ENCODE results near the gene LMO2.
A peak's percentile ranks its signal among the peaks of the same experiment; 100 is the strongest.

The LMO2 gene

GRCh38 chr11:33913991-33914390, 22.1 kb upstream of the LMO2 start:
- no peak for DNase-seq (ENCODE audit: low read depth in 2 of 2)

- DNase-seq (ENCODE audit: low read depth in 2 of 2): no peak
These were observed 20.8 kb upstream of the LMO2 start for GRCh38 chr11:33912405-33913361.

- DNase-seq (ENCODE audit: low read depth in 2 of 2): no peak
These were observed 19.1 kb upstream of the LMO2 start for GRCh38 chr11:33910958-33911339.

GRCh38 chr11:33910296-33910957, 18.6 kb upstream of the LMO2 start:
- DNase-seq (ENCODE audit: low read depth in 2 of 2): no peak

GRCh38 chr11:33909552-33909951, 17.7 kb upstream of the LMO2 start:
- no peak for DNase-seq (ENCODE audit: low read depth in 2 of 2)

- no peak for DNase-seq (ENCODE audit: low read depth in 2 of 2)
These were observed 17.3 kb upstream of the LMO2 start for GRCh38 chr11:33909150-33909549.

- no peak for DNase-seq (ENCODE audit: low read depth in 2 of 2)
These were observed 15.5 kb upstream of the LMO2 start for GRCh38 chr11:33907421-33907820.

- no peak for DNase-seq (ENCODE audit: low read depth in 2 of 2)
These were observed 14.8 kb upstream of the LMO2 start for GRCh38 chr11:33906484-33907186.

GRCh38 chr11:33904102-33904501, 12.2 kb upstream of the LMO2 start:
- no peak for DNase-seq (ENCODE audit: low read depth in 2 of 2)

GRCh38 chr11:33900159-33900840, 8.4 kb upstream of the LMO2 start:
- DNase-seq (ENCODE audit: low read depth in 2 of 2): no peak

GRCh38 chr11:33899400-33900037, 7.6 kb upstream of the LMO2 start:
- DNase-seq (ENCODE audit: low read depth in 2 of 2): no peak

GRCh38 chr11:33898957-33899356, 7.1 kb upstream of the LMO2 start:
- no peak for DNase-seq (ENCODE audit: low read depth in 2 of 2)

- no peak for DNase-seq (ENCODE audit: low read depth in 2 of 2)
These were observed 6.0 kb upstream of the LMO2 start for GRCh38 chr11:33897761-33898375.

GRCh38 chr11:33896911-33897310, 5.0 kb upstream of the LMO2 start:
- DNase-seq (ENCODE audit: low read depth in 2 of 2): no peak

GRCh38 chr11:33895752-33896137, 3.9 kb upstream of the LMO2 start:
- DNase-seq (ENCODE audit: low read depth in 2 of 2): no peak

GRCh38 chr11:33894398-33894746, 2.5 kb upstream of the LMO2 start:
- no peak for DNase-seq (ENCODE audit: low read depth in 2 of 2)

GRCh38 chr11:33893711-33894397, 2.0 kb upstream of the LMO2 start:
- DNase-seq (ENCODE audit: low read depth in 2 of 2): peak; percentile 60 to 66

- no peak for DNase-seq (ENCODE audit: low read depth in 2 of 2)
These were observed 1.2 kb upstream of the LMO2 start for GRCh38 chr11:33892906-33893594.

GRCh38 chr11:33889821-33890378, 2.0 kb downstream of the LMO2 start:
- no peak for DNase-seq (ENCODE audit: low read depth in 2 of 2)

GRCh38 chr11:33889296-33889695, 2.6 kb downstream of the LMO2 start:
- no peak for DNase-seq (ENCODE audit: low read depth in 2 of 2)

Data from stimulated activated CD8-positive, alpha-beta memory T cell treated with anti-CD3 and anti-CD28 coated beads, Interleukin-15, amount 100 ng/mL, for 4 hours (primary cell).